HG02623 (cell line): Measurements from ENCODE around the gene SBK3.
"Not testable (repeated sequence)": the region's sequence is repeated elsewhere in the genome, so short reads cannot be mapped to it uniquely, and the experiment has no call there.

Experiments
- ATAC-seq: cut with Tn5 transposase; IDR thresholded peaks from one replicate; pipeline ENCODE4 v1.9.1; 2021; ENCODE audit warnings: moderate library complexity; ENCODE audit not compliant: unreplicated experiment

The SBK3 gene

DNA sequence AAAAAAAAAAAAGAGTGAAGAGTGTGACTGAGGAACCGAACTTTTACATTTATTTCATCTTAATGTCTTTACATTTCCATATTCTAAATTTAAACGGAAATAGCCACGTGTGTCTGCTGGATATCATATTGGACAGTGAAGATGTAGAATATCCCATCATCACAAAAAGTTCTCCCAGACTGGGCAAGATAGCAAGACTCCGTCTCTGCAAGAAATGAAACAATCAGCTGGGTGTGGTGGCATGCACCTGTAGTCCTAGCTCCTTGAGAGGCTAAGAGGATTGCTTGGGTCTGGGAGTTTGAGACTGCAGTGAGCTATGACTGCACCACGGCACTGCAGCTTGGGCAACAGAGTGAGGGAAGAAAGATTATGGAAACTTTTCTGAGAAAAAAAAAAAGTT, 31.4 kb upstream of the SBK3 start:
- no peak for ATAC-seq

DNA sequence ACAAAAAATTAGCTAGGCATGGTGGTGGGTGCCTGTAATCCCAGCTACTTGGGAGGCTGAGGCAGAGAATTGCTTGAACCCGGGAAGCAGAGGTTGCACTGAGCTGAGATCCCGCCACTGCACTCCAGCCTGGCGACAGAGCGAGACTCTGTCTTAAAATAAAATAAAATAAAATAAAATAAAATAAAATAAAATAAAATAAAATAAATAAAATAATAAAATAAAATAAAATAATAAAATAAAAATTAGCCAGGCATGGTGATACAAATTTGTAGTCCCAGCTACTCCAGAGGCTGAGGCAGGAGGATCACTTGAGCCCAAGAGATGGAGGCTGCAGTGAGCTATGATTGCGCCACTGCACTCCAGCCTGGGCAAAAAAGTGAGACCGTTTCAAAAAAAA, 28.6 kb upstream of the SBK3 start:
- not testable (repeated sequence) for ATAC-seq

DNA sequence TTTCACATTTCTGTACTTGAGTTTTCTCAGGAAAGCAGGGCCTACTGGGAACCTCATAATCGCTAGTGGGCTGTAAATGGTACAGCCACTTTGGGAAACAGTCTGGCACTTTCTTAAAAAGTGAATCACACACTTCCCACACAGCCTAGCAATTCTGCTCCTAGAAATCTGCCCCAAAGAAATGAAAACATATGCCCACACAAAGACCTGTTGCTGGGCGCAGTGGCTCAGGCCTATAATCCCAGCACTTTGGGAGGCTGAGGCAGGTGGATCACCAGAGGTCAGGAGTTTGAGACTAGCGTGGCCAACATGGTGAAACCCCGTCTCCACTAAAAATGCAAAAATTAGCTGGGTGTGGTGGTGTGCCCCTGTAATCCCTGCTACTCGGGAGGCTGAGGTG, 24.1 kb upstream of the SBK3 start:
- ATAC-seq: not testable (repeated sequence)

DNA sequence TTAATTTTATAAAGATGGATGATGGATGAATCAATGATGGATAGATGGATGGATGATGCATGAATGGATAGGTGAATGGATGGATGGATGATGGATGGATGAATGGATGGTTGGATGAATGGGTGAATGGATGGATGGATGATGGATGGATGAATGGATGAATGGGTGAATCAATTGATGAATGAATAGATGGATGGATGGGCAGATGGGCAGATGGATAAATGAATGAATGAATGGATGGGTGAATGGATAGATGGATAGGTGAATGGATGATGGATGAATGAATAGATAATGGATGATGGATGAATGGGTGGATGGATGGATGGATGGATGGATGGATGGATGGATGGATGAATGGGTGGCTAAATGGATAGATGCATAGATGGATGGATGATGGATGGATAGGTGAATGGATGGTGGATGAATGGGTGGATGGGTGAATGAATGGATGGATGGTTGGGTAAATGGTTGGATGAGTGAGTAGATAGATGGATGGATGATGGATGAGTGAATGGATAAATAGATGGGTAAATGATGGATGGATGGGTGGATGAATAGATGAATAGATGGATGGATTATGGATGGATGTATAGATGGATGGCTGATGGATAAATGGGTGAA, 22.5 kb upstream of the SBK3 start:
- ATAC-seq: no peak

DNA sequence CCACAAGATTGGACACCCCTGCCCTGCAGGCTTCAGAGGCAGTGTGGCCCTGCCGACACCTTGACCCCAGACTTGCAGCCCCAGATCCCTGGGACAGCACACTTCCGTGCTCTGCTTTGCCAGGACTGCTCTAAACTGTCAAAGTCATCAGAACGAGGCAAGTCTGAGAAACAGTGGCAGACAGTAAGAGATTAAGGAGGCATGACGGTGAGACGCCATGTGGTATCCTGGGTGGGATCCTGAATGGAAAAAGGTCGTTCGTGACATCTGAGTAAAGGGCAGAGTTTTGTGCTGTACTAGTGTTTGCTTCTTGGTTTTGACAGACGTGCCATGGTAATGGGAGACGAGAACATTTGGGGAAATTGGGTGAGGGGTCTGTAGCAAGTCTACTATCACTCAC, 21.5 kb upstream of the SBK3 start:
- no peak for ATAC-seq

DNA sequence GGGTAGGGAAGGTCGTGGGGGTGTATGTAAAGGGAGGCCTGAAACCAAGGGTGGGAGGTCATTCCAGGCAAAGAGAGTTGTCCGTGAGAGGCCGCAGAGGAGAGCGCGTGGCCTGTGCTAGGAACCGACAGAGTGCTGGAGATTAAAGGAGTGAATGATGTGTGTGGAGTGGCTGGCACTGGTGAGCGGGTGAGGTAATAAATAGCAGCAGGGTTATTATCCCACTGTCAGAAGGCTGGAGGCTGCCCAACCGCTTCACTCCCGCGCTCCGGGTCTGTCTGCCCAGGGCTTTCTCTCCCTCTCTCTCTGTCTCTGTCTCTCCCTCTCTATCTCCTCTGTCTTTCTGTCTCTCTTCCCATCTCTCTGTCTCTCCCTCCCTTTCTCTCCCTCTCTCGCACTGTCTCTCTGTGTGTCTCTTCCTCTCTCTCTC, 17.9 kb upstream of the SBK3 start:
- no peak for ATAC-seq

DNA sequence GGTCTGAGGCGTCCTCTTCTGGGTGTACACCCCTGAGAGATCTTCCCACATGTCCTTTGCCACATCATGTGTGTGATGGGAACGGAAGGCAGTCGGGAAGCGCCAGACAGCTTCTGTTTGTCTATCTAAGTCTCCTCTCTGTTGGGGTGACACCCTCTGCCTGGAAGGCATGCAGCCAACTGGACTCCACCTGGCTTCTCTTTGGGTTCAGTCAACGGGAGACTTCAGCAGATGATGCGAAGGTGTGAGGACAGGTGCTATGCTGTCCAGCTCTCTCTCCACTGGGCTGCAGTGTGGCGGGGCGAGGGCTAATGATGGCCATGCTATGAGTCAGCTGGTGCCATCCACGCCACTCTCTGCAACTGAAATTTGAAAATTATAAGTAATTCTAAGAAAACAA, 14.3 kb upstream of the SBK3 start:
- ATAC-seq: no peak

DNA sequence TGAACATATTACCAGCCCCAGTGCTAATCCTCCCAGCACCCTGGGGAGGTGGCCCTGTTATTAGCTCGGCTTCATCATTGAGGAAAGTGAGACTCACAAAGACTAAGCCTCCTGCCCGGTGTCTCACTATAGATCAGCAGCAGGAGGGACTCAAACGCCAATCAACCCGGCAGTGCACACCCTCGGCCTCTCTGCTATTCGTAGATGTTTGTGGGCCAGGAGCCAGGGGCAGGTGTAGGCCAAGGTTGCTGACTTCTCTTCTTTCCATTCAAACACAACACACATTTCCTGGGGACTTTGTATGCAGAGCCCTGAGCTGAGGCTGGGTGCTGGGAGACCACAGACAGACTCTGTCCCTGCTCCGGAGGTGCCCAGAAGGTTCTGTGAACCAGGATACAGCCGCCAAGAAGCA, 9.4 kb upstream of the SBK3 start:
- ATAC-seq: no peak

DNA sequence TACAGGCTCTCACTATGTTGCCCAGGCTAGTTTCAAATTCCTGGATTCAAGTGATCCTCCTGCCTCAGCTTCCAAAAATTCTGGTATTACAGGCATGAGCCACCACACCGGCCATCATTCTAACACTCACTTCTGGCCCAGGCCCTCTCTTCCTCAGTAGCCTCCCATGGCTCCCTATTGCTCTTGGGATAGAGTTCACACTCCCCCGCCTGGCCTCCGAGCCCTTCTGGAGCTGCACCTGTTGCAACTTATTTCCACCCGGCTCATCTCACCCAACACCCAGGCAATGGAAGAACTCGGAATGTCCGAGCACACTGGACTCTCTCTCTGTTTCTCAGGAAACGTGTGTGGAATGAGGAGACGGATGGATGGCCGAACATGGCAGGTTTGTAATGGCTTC, 9.0 kb upstream of the SBK3 start:
- ATAC-seq: no peak

DNA sequence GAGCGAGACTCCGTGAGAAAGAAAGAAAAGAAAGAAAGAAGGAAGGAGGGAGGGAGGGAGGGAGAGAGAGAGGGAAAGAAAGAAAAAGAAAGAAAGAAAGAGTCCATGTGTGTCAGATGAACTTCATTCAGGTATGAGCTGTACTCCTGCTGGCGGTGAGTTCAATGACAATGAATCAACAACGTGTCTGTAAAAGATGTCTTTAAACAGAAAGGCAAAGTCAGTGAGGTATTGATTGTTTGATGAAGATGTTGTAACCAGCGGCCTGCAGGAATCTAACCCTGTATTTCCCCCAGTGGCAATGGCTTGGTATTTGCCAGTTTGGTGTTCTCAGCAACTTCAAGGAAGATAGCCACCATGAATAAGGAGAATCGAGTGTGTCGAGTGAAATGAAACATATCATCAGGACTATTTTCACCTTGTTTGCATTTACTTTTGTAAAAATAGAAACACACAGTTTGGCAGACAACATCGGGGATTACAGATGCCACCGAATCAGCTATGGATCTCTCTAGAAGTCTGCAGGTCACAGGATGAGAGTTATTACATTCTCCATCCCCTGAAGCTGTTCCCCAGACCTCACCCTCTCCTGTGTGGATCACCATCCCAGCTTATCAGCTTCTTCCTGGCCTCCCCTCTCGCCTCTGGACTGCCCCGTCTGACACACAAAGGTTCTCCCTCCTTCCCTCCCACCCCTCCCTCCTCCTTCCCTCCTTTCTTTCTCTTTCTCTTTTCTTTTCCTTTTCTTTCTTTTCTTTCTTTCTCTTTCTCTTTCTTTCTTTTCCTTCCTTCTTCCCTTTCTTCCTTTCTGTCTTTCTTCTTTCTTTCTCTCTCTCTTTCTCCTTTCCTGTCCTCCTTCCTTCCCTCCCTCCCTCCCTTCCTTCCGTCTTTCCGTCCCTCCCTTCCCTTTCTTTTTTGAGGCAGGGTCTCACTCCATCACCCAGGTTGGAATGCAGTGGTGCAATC, 8.2 kb upstream of the SBK3 start:
- no peak for ATAC-seq

DNA sequence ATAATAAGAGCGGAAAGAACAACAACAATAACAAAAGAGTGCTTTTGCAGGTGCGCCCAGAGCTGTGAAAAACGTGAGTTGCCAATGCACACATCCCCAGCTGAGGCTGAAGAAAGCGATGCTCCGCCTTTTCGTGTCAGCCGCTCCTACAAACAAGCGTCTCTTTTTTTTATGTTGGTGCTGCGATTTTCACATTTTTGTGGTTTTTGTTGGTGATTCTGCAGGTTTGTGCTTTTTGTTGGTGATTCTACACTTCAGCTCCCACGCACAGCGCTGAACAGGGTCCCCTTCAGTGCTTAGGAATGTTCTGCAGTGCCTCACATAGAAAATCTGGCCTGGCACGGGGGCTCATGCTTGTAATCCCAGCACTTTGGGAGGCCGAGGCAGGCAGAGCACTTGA, 7.3 kb upstream of the SBK3 start:
- no peak for ATAC-seq

DNA sequence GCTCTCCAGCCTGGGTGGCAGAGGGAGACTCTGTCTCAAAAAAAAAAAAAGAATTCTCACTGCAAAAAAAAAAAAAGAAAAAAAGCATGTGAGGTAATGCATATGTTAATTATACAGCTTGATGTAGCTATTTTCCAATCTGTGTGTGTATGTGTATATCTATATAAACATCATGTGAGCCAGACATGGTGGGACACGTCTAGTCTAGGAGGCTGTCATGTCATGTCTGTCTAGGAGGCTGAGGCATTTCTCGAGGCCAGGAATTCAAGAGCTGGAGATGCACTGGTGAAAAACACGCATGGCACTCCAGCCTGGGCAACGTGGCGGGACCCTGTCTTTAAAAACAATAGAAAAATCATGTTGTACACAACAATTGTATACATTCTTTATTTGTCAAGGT, 6.9 kb upstream of the SBK3 start:
- no peak for ATAC-seq

DNA sequence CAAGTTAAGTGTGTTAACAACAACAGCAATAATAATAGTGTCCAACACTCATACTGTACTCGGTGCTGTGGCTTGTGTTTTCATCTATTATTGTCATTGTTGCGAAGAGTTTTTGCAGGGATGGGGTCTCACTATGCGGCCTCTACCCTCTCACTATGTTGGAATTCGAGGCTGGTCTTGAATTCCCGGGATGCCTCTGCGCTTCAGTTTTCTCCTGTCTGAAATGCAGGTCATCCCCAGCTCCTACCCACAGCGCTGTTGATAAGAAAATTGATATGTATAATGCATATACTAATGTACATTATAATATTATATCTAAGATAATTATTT, 4.9 kb upstream of the SBK3 start:
- no peak for ATAC-seq

DNA sequence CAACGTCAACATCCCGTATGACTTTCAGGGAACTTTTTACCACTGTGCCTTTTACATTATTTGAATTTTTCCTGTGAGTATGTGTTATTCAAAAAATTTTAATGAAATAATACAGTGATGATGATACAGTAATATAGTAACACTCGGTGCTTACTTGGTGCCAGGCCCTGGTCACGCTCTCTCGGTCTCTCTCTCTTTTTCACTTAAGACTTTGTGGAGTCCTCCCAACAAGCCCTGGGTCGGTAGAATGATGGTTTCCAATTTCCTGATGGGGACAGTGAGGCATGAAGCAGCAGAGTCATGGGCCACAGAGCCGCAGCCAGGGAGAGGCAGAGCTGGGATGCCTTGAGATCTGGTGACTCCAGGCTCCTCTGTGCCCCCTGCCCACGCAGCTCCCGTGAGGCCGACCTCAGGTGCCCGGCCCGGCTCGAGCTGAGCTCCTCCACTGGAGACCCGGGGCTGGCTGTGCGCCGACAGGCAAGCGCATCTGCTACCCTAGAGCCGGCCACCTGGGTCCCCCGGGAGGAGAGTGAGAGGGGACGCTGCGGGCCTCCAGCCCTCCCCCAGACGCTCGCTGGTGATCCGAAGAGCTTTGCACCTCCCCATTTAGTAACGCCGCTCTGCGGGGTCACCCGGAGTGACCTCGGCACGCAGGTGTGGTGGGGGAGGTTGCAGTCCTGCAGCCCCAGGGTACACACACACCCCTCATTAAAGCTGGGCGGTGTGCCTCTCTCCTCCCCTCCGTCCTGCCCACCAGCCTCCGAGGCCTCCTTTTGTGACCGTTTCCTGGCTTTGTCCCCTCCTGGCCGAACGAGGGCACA, 4.4 kb upstream of the SBK3 start:
- no peak for ATAC-seq

DNA sequence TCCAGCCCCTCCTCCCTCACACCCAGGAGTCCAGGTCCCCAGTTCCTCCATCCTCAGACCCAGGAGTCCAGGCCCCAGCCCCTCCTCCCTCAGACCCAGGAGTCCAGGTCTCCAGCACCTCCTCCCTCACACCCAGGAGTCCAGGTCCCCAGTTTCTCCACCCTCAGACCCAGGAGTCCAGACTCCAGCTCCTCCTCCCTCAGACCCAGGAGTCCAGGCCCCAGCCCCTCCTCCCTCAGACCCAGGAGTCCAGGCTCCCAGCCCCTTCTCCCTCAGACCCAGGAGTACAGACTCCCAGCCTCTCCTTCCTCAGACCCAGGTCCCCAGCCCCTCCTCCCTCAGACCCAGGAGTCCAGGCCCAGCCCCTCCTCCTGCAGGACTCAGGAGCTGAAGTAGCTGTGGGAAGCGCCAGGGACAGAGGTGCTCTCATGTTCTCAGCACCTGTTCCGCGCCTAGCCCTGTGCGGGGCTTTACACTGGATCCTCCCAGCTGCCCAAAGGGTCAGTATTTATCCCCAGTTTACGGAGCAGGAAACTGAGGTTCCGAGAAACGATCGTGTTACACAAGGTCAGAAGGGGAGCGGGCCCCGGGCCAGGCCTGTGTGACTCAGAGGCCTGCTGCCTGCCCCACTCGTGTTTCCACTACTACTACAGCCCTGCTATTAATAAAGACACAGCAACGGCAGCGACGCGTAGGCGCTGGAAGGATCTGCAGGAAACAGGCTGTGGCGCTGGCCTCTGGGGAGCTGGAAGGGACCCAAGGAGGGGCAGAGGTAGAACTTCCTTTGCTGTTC, 1.7 kb upstream of the SBK3 start:
- ATAC-seq: no peak

DNA sequence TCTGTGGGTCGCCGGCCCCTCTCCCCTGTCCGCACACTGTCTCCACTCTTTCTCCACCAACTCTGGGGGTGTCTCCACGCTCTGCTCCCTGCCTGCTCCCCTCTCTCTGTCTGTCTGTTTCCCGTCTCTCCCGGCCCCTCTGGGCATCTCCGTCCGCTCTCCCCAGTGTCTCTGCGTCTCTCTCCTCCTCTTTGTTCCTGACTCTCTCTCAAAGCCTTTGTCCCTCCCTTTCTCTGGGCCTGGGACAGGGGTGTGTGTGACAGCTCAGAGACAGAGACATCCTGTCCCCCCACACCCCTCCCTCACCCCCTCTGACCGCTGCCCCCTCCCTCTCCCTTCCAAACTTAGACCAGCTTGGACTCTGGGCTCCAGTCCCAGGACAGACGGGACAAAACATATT, 668 bp upstream of the SBK3 start:
- no peak for ATAC-seq

DNA sequence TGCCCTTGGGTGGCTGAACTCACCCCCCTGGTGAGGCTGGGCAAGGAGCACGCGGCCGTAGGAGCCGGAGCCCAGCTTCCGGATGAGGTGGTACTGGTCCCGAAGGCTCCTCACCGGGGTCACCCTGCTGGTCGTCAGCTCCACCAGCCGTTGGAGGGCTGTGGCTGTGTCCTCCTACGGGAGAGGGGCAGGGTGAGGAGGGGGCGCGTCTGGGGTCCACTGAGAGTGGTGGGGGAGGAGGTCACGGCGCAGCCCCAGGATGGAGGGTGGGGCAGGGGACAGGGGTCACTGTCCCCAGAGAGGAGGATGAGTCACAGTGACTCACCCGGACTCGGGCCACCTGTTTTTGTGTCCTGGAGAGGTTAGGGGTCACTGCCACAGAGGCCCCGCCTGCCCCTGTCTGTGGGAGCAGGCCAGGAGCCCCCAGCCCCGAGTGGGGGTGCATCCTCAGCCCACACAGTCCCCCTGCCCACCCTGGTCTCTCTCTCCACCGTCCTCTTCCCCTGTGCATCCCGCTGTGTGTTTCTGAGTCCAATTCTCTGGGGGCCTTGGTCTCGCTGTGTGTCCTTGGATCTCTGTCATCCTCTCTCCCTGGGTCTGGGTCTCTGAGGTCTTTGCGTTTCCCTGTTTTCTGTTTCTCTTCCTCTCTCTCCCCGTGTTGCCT, 435 bp downstream of the SBK3 start:
- ATAC-seq: no peak

DNA sequence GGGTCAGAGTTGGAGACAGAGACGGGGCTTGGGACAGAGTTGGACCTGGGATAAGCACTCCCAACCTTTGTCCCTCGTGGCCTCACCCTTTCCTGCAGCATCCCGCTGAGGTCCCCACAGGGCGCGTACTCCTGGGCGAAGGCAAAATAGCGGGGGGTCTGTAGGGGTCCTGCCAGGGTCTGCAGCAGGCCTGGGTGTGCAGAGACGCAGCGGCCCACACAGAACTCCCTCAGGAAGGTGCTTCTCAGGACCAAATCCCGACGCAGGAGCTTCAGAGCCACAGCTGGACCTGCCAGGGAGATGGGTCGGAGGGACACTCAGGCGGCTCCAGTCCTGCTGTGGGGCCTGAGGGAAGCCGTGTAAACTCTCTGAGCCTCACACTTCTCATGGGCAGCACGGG, 1.3 kb downstream of the SBK3 start:
- no peak for ATAC-seq

DNA sequence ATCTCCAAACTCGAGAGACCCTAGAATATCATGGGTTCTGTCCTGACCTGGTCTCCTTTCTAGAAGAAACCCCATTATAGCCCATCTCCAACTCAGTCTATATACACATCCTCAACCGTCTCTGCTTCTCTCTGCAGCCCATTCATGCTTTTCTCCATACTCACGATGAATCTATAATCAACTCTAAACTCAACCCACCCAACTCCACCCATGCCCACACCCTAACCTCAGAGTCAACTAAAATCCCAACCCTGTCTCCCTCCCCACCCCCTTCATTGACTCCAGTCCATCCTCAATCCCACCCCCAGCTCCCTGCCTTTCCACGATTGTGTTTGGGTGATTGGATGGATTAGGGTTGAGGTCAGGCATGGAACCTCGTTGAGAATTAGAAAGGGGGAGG, 1.8 kb downstream of the SBK3 start:
- ATAC-seq: no peak

DNA sequence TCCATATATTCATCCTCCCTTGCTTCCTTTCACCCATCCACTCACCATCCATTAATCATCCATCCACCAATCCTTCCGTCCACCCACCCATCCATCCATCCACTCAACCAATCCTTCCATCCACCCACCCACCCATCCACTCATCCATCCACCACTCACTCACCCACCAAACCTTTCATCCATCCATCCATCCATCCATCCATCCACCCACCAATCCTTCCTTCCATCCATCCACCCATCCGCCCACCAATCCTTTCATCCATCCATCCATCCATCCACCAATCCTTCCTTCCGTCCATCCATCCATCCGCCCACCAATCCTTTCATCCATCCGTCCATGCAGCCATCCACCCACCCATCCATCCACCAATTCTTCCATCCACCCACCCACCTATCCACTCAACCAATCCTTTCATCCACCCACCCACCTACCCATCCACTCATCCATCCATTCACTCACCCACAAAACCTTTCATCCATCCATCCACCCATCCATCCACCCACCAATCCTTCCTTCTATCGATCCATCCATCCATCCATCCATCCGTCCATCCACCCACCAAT, 3.0 kb downstream of the SBK3 start:
- no peak for ATAC-seq
